CD4-positive, alpha-beta T cell treated with Interleukin-1 beta for 1 hour (primary cell): ENCODE results near the gene SMO.

Experiments
- DNase-seq, 2 donors: peaks; one replicate each; pipeline ENCODE4 v3.0.0-alpha.2; 2020 to 2022

SMO gene

GRCh38 chr7:129188372-129188891 lies at the start of gene SMO:
TSS of gene SMO (plus strand) at chr7:129188633. CDS start at chr7:129189152, 519 bp downstream.
- no peak for DNase-seq

GRCh38 chr7:129143724-129144094 lies 44.7 kb upstream of the SMO start:
- DNase-seq = no peak

- peak; percentile 67 for DNase-seq
Observed at GRCh38 chr7:129144095-129144833, 44.2 kb upstream of the SMO start, which contains the start of gene TSPAN33. TSS of gene TSPAN33 (plus strand) at chr7:129144707. CDS start at chr7:129144981, 274 bp downstream.

- DNase-seq = peak in 1 of 2 donors; percentile 32
Observed at GRCh38 chr7:129144834-129145668, 43.4 kb upstream of the SMO start.

- DNase-seq = peak in 1 of 2 donors; percentile 45
Observed at GRCh38 chr7:129146237-129146979, 42.0 kb upstream of the SMO start.

GRCh38 chr7:129147731-129148130 lies 40.7 kb upstream of the SMO start:
- no peak for DNase-seq

- DNase-seq = no peak
Observed at GRCh38 chr7:129149511-129149910, 38.9 kb upstream of the SMO start.

GRCh38 chr7:129150199-129150996 lies 38.0 kb upstream of the SMO start:
- DNase-seq = no peak

GRCh38 chr7:129157651-129158050 lies 30.8 kb upstream of the SMO start:
- DNase-seq = no peak

- no peak for DNase-seq
Observed at GRCh38 chr7:129159539-129159938, 28.9 kb upstream of the SMO start.

GRCh38 chr7:129160161-129160905 lies 28.1 kb upstream of the SMO start:
- no peak for DNase-seq

GRCh38 chr7:129161524-129162225 lies 26.8 kb upstream of the SMO start:
- DNase-seq = no peak

- DNase-seq = no peak
Observed at GRCh38 chr7:129162732-129163131, 25.7 kb upstream of the SMO start.

- peak in 1 of 2 donors; percentile 50 for DNase-seq
Observed at GRCh38 chr7:129163875-129164544, 24.4 kb upstream of the SMO start.

GRCh38 chr7:129166745-129167144 lies 21.7 kb upstream of the SMO start:
- DNase-seq = no peak

- no peak for DNase-seq
Observed at GRCh38 chr7:129167817-129168216, 20.6 kb upstream of the SMO start.

GRCh38 chr7:129168231-129169021 lies 20.0 kb upstream of the SMO start:
- no peak for DNase-seq

- peak; percentile 5 to 20 for DNase-seq
Observed at GRCh38 chr7:129169171-129169671, 19.2 kb upstream of the SMO start.
